RWPE2 (cell line): ENCODE data around the gene NOTUM.
A peak's percentile ranks its signal among the peaks of the same experiment; 100 is the strongest.

Experiments
- ATAC-seq: fragments of 200-7000 bp; cut with Tn5 transposase; 3 replicates; pipeline ENCODE4 v1.9.1; 2021; ENCODE audit warnings: low read depth
- DNase-seq: peaks from one replicate; pipeline ENCODE4 v3.0.0-alpha.2; 2020; ENCODE audit warnings: low spot score
- H3K27ac ChIP-seq: fragments of 450-650 bp; 2 replicates; pipeline ENCODE4 v1.5.1; 2017; ENCODE audit warnings: mild to moderate bottlenecking; ENCODE audit not compliant: poor library complexity, severe bottlenecking
- H3K27me3 ChIP-seq: fragments of 250-450 bp; sonication (Bioruptor Pico); 2 replicates; pipeline ENCODE4 v1.5.1; 2021; ENCODE audit warnings: mild to moderate bottlenecking, moderate library complexity; ENCODE audit not compliant: insufficient read depth, poor library complexity, severe bottlenecking
- H3K36me3 ChIP-seq: fragments of 250-450 bp; sonication (Bioruptor Pico); 2 replicates; pipeline ENCODE4 v1.5.1; 2020; ENCODE audit warnings: low read depth, mild to moderate bottlenecking, moderate library complexity
- H3K4me1 ChIP-seq: fragments of 250-450 bp; sonication (Bioruptor Pico); 2 replicates; pipeline ENCODE4 v1.5.1; 2021; ENCODE audit warnings: mild to moderate bottlenecking, moderate library complexity; ENCODE audit not compliant: insufficient read depth, poor library complexity, severe bottlenecking
- H3K4me3 ChIP-seq: fragments of 250-450 bp; sonication (Bioruptor Pico); 2 replicates; pipeline ENCODE4 v1.5.1; 2021; ENCODE audit warnings: mild to moderate bottlenecking, moderate library complexity; ENCODE audit not compliant: severe bottlenecking
- H3K9me3 ChIP-seq: fragments of 250-450 bp; sonication (Bioruptor Pico); 2 replicates; pipeline ENCODE4 v1.5.1; 2021; ENCODE audit warnings: mild to moderate bottlenecking, moderate library complexity; ENCODE audit not compliant: severe bottlenecking
- CTCF ChIP-seq: fragments of 450-650 bp; IDR thresholded peaks from one replicate; pipeline ENCODE4 v1.5.1; 2017; ENCODE audit warnings: mild to moderate bottlenecking, moderate library complexity; ENCODE audit not compliant: poor library complexity, severe bottlenecking

NOTUM gene

GRCh38 chr17:81952792-81953228 lies 8.2 kb downstream of the NOTUM start:
- no peaks in the 10 kb centered on the region for H3K9me3 ChIP-seq
- H3K36me3 ChIP-seq, result no peaks in the 10 kb centered on the region
- TF ChIP-seq CTCF, result no peak
- no peaks in the 10 kb centered on the region for H3K4me1 ChIP-seq
- ATAC-seq, result no peak
- no peaks in the 10 kb centered on the region for H3K27me3 ChIP-seq
- no peak overlapping the region for H3K4me3 ChIP-seq
- H3K27ac ChIP-seq, result no peak overlapping the region
- DNase-seq, result peak; percentile 68

GRCh38 chr17:81951785-81952684 lies 9.0 kb downstream of the NOTUM start:
- H3K27me3 ChIP-seq, result no peaks in the 10 kb centered on the region
- H3K4me3 ChIP-seq, result no peak overlapping the region
- ATAC-seq (no peak), DNase-seq (no peak)
- H3K4me1 ChIP-seq, result no peaks in the 10 kb centered on the region
- H3K27ac ChIP-seq, result no peak overlapping the region
- H3K9me3 ChIP-seq, result no peaks in the 10 kb centered on the region
- no peaks in the 10 kb centered on the region for H3K36me3 ChIP-seq
- no peak for TF ChIP-seq CTCF

- no peaks in the 10 kb centered on the region for H3K36me3 ChIP-seq
- DNase-seq (no peak), ATAC-seq (no peak)
- no peaks in the 10 kb centered on the region for H3K9me3 ChIP-seq
- no peaks in the 10 kb centered on the region for H3K27me3 ChIP-seq
- H3K4me1 ChIP-seq, result no peaks in the 10 kb centered on the region
- TF ChIP-seq CTCF, result no peak
- H3K27ac ChIP-seq, result no peak overlapping the region
- no peak overlapping the region for H3K4me3 ChIP-seq
These were observed 10.5 kb downstream of the NOTUM start for GRCh38 chr17:81950501-81950900.

- DNase-seq (peak; percentile 61), ATAC-seq (no peak)
- TF ChIP-seq CTCF, result no peak
- H3K27me3 ChIP-seq, result no peaks in the 10 kb centered on the region
- H3K27ac ChIP-seq, result no peak overlapping the region
- no peaks in the 10 kb centered on the region for H3K36me3 ChIP-seq
- H3K4me3 ChIP-seq, result no peak overlapping the region
- H3K9me3 ChIP-seq, result no peaks in the 10 kb centered on the region
- no peaks in the 10 kb centered on the region for H3K4me1 ChIP-seq
These were observed 12.2 kb downstream of the NOTUM start for GRCh38 chr17:81948635-81949378.

GRCh38 chr17:81947189-81947588 lies 13.8 kb downstream of the NOTUM start, which contains the start of gene MYADML2:
MYADML2 (minus strand) TSS chr17:81947233; CDS start chr17:81941741, 5,492 bp downstream.
- DNase-seq (peak; percentile 42), ATAC-seq (no peak)
- Histone ChIP-seq H3K9me3 (no peaks in the 10 kb centered on the region), H3K27me3 (no peaks in the 10 kb centered on the region), H3K27ac (no peak within 1 kb of the TSS), H3K4me3 (no peak within 1 kb of the TSS), H3K4me1 (no peaks in the 10 kb centered on the region), H3K36me3 (no peaks in the 10 kb centered on the region)
- no peak for TF ChIP-seq CTCF
